BJ (cell line): ENCODE measurements around the gene AP2M1. TPM values are rescaled to one million over a fixed set of nuclear protein-coding genes. Genes with fewer than 3 reads are reported as not detected.
"Not testable (repeated sequence)": the region's sequence is repeated elsewhere in the genome, so short reads cannot be mapped to it uniquely, and the experiment has no call there.

Source experiments
- CTCF ChIA-PET: fragments of 350-600 bp; formaldehyde crosslinking; extraction: SDS; loops from one replicate; lab custom pipeline; 2021; ENCODE audit warnings: antibody characterized with exemption, inconsistent platforms; lab: Yijun Ruan, JAX
- POLR2A ChIA-PET: fragments of 300-600 bp; sonication (Branson Sonifier 250); formaldehyde crosslinking; extraction: SDS; loops from one replicate; lab custom pipeline; 2021; ENCODE audit warnings: antibody characterized with exemption; lab: Charles Lee
- DNase-seq: peaks from one replicate; pipeline ENCODE4 v3.0.0-alpha.2; 2011; ENCODE audit warnings: low read depth
- H3K27me3 ChIP-seq: 2 replicates; pipeline ENCODE4 v1.6.0; 2011; ENCODE audit warnings: low read length; ENCODE audit not compliant: control insufficient read depth, insufficient read depth
- H3K36me3 ChIP-seq: 2 replicates; pipeline ENCODE4 v1.5.1; 2011; ENCODE audit warnings: low read length; ENCODE audit not compliant: control insufficient read depth, insufficient read depth
- H3K4me3 ChIP-seq: 2 replicates; pipeline ENCODE4 v1.5.1; 2011; ENCODE audit warnings: low read depth, mild to moderate bottlenecking, control low read depth, low read length
- CTCF ChIP-seq: IDR thresholded peaks from 2 replicates; pipeline ENCODE4 v1.5.1; 2011; ENCODE audit warnings: low read depth, mild to moderate bottlenecking, control low read depth, inconsistent platforms, low read length, moderate library complexity; ENCODE audit not compliant: insufficient read depth
- polyA plus RNA-seq: library from polyadenylated mRNA; depleted of rRNA; stranded (reverse); fragments of >200 nt; gene quantifications from 2 replicates; pipeline ENCODE4 v1.2.3, GENCODE V29; 2011

AP2M1 gene
- polyA plus RNA-seq, 1 experiment = 1,761 TPM

- ChIA-PET POLR2A (no interaction called here), CTCF (interaction anchor here (0.8 to 1.6 kb wide), 3 partner anchors 11 to 142 kb away, joined by 3 to 5 read pairs (median 3); partner anchors contain the start of gene ABCC5)
- no peak for DNase-seq
- no peaks in the 10 kb centered on the region for H3K36me3 ChIP-seq
- no peaks in the 10 kb centered on the region for H3K27me3 ChIP-seq
- TF ChIP-seq CTCF = no peak
- peak overlapping the region; percentile 90 for H3K4me3 ChIP-seq
These were observed 18.8 kb upstream of the AP2M1 start for GRCh38 chr3:184155644-184156521.

- ChIA-PET POLR2A (no interaction called here), CTCF (interaction anchor here (0.8 to 1.6 kb wide), 4 partner anchors 11 to 143 kb away, joined by 3 to 5 read pairs (median 4); partner anchors contain the start of gene ABCC5)
- H3K27me3 ChIP-seq = no peaks in the 10 kb centered on the region
- no peak for DNase-seq
- H3K36me3 ChIP-seq = no peaks in the 10 kb centered on the region
- no peak for TF ChIP-seq CTCF
- peak overlapping the region; percentile 90 for H3K4me3 ChIP-seq
These were observed 18.1 kb upstream of the AP2M1 start for GRCh38 chr3:184156522-184156955.

DNA sequence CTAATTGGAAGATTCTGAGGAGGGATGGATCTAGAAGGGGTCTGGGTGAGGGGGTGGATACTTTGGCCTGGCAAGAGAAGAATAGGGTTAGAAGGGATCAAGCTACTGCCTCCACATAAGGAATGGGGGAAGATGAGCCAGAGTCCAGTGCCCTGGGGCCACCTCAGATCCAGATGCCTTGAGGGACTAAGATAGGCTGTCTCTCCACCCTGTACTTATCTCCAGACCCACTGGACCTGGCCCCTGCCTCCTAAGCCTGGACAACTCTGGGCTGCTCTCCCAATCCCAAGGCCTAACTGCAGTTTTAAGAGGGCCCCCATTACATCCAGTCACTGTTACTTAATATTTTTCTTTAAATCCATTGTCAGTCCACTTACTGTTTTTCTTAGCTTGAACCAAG, 17.4 kb upstream of the AP2M1 start:
- Histone ChIP-seq H3K4me3 (peak overlapping the region; percentile 90), H3K27me3 (no peaks in the 10 kb centered on the region), H3K36me3 (peaks cover under 1% of the 10 kb centered on the region; the same call in 1 of the 2 replicates)
- ChIA-PET POLR2A (no interaction called here), CTCF (interaction anchor here (1.0 to 1.6 kb wide), 4 partner anchors 12 to 70 kb away, joined by 3 to 5 read pairs (median 4); no protein-coding TSS in a partner anchor)
- no peak for TF ChIP-seq CTCF
- DNase-seq = no peak

DNA sequence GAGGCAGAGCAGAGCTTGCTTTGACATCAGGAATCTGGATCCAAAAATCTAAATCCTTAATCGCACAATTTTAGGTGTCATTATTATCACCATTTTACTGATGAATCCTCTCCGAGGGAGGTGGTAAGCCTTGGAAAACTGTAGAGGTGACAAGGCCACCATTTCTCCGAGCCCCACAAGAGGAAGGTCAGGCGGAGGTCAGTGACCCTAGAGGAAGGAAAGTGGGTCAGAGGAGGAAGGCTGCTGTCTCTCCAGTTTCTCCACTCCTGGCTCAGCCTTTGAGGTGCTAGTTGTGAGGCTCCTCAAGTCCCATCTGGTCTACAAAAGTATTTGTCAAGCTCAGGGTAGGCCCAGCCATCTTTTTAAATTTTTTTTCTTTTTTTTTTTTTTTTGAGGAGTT, 16.3 kb upstream of the AP2M1 start:
- no peak for DNase-seq
- POLR2A ChIA-PET = no interaction called here
- Histone ChIP-seq H3K27me3 (no peaks in the 10 kb centered on the region), H3K36me3 (peaks cover 4% of the 10 kb centered on the region), H3K4me3 (no peak overlapping the region)
- CTCF ChIA-PET = interaction anchor here (1.0 to 1.2 kb wide), 2 partner anchors 10 to 69 kb away, joined by 3 to 5 read pairs; no protein-coding TSS in a partner anchor
- TF ChIP-seq CTCF = no peak

GRCh38 chr3:184160456-184160855, 14.2 kb upstream of the AP2M1 start:
- no peak for TF ChIP-seq CTCF
- H3K36me3 ChIP-seq = peaks cover 16% of the 10 kb centered on the region
- no peak overlapping the region for H3K4me3 ChIP-seq
- DNase-seq = no peak
- ChIA-PET CTCF (interaction anchor here (1.5 to 1.7 kb wide), 2 partner anchors 12 to 80 kb away, joined by 3 read pairs; no protein-coding TSS in a partner anchor), POLR2A (interaction anchor here (0.7 kb wide), 1 partner anchor 16 kb away, joined by 3 read pairs; no protein-coding TSS in a partner anchor)
- no peaks in the 10 kb centered on the region for H3K27me3 ChIP-seq

DNA sequence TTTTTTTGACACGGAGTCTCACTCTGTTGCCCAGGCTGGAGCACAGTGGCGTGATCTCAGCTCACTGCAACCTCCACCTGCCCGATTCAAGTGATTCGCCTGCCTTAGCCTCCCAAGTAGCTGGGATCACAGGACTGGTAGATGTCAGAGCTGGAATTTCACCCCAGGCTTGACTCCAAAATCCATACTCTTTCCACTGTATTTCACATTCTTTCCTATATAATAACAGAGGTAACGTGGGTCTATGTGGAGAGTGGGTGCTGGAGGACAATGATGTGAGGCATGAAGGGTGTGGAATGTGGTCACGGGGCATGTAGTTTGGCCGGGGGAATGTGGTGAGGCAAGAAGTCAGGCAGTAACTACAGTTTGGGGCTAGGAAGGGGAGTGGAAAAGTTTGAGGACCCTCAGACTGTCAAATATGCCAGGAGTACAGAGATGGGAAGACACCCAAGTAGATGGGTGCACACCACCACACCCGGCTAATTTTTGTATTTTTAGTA, 12.0 kb upstream of the AP2M1 start:
- H3K36me3 ChIP-seq = peaks cover 36% of the 10 kb centered on the region
- H3K27me3 ChIP-seq, H3K4me3 ChIP-seq, CTCF ChIA-PET, POLR2A ChIA-PET, DNase-seq: not testable (repeated sequence)
